ENCODE results near the gene PVRIG. TPM values are rescaled to one million over a fixed set of nuclear protein-coding genes. Genes with fewer than 3 reads are reported as not detected.
"Not testable (repeated sequence)": the region's sequence is repeated elsewhere in the genome, so short reads cannot be mapped to it uniquely, and the experiment has no call there.

Gene PVRIG
- total RNA-seq, 1 donor from 2014 or later = not detected

DNA sequence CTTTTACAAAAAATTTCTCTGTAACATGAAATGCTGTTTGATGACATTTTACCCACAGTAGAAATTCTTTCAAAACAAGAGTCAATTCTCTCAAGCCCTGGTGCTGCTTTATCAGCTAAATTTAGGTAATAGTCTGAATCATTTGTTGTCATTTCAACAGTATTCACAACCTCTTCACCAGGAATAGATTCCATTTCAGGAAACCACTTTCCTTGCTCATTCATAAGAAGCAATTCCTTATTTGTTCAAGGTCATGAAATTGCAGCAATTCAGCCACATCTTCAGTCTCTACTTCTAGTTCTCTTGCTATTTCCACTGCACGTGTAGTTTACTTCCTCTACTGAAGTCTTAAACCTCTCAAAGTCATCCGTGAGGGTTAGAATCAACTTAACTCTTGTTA lies 28.0 kb upstream of the PVRIG start:
- H3K4me1 Mint-ChIP-seq (ENCODE audit: low read depth, unreplicated experiment) = peaks cover 12% of the 10 kb centered on the region
- DNase-seq (ENCODE audit: low read depth) (peak; percentile 65), FAIRE-seq (peak; percentile 84)
- Histone ChIP-seq H3K27me3 (ENCODE audit: insufficient read depth, low read length) (no peaks in the 10 kb centered on the region), H2AFZ (ENCODE audit: low read depth, low read length) (no peak overlapping the region), H3K9me3 (ENCODE audit: insufficient read depth, low read depth, low read length) (no peaks in the 10 kb centered on the region), H4K20me1 (ENCODE audit: insufficient read depth, low read length) (no peaks in the 10 kb centered on the region), H3K36me3 (ENCODE audit: insufficient read depth, low read length) (no peaks in the 10 kb centered on the region), H3K4me1 (ENCODE audit: insufficient read depth, low read length) (no peaks in the 10 kb centered on the region), H3K4me3 (ENCODE audit: insufficient read depth, low read depth, low read length) (no peak overlapping the region), H3K4me2 (ENCODE audit: low read length) (peak overlapping the region; percentile 45), H3K27ac (ENCODE audit: low read depth, low read length) (no peak overlapping the region), H3K79me2 (ENCODE audit: insufficient read depth, low read length) (no peaks in the 10 kb centered on the region), H3K9ac (ENCODE audit: low read length) (no peak overlapping the region)
- peaks cover 13% of the 10 kb centered on the region for H3K27me3 Mint-ChIP-seq (ENCODE audit: low read depth, unreplicated experiment)
- no peak overlapping the region for H3K27ac Mint-ChIP-seq (ENCODE audit: unreplicated experiment)
- H3K9me3 Mint-ChIP-seq (ENCODE audit: unreplicated experiment) = no peaks in the 10 kb centered on the region
- no peaks in the 10 kb centered on the region for H3K36me3 Mint-ChIP-seq (ENCODE audit: low read depth, unreplicated experiment)
- no peak overlapping the region for H3K4me3 Mint-ChIP-seq (ENCODE audit: unreplicated experiment)
- TF ChIP-seq, protein P1, sequence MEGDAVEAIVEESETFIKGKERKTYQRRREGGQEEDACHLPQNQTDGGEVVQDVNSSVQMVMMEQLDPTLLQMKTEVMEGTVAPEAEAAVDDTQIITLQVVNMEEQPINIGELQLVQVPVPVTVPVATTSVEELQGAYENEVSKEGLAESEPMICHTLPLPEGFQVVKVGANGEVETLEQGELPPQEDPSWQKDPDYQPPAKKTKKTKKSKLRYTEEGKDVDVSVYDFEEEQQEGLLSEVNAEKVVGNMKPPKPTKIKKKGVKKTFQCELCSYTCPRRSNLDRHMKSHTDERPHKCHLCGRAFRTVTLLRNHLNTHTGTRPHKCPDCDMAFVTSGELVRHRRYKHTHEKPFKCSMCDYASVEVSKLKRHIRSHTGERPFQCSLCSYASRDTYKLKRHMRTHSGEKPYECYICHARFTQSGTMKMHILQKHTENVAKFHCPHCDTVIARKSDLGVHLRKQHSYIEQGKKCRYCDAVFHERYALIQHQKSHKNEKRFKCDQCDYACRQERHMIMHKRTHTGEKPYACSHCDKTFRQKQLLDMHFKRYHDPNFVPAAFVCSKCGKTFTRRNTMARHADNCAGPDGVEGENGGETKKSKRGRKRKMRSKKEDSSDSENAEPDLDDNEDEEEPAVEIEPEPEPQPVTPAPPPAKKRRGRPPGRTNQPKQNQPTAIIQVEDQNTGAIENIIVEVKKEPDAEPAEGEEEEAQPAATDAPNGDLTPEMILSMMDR (IDR thresholded peaks at IDR 0.05; ENCODE audit: insufficient read depth, low read depth, low read length) = no peak
- TF ChIP-seq EZH2 (IDR thresholded peaks at IDR 0.05; ENCODE audit: insufficient read depth, low read length) = no peak

DNA sequence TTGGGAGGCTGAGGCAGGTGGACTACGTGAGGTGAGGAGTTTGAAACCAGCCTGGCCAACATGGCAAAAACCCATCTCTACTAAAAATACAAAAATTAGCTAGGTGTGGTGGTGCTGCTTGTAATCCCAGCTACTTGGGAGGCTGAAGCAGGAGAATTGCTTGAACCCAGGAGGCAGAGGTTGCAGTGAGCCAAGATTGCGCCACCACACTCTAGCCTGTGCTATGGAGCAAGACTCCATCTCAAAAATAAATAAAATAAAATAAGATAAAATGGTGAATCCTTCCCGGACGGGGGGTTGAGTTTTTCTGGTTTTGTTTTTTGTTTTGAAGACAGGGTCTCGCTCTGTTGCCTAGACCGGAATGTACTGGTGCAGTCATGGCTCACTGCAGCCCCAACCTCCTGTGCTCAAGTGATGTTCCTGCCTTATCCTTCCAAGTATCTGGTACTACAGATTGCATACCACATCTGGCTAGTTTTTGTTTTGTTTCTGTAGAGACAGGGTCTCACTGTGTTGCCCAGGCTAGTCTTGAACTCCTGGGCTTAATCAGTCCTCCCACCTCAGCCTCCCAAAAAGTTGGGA lies 27.4 kb upstream of the PVRIG start:
- H3K4me2 ChIP-seq (ENCODE audit: low read length); H3K36me3 Mint-ChIP-seq (ENCODE audit: low read depth, unreplicated experiment); H3K36me3 ChIP-seq (ENCODE audit: insufficient read depth, low read length); H3K4me3 Mint-ChIP-seq (ENCODE audit: unreplicated experiment); H3K4me3 ChIP-seq (ENCODE audit: insufficient read depth, low read depth, low read length); H3K9me3 ChIP-seq (ENCODE audit: insufficient read depth, low read depth, low read length); H2AFZ ChIP-seq (ENCODE audit: low read depth, low read length); H3K9me3 Mint-ChIP-seq (ENCODE audit: unreplicated experiment); H4K20me1 ChIP-seq (ENCODE audit: insufficient read depth, low read length); H3K27ac Mint-ChIP-seq (ENCODE audit: unreplicated experiment); FAIRE-seq; DNase-seq (ENCODE audit: low read depth); H3K4me1 ChIP-seq (ENCODE audit: insufficient read depth, low read length); H3K27me3 ChIP-seq (ENCODE audit: insufficient read depth, low read length); H3K9ac ChIP-seq (ENCODE audit: low read length); H3K27ac ChIP-seq (ENCODE audit: low read depth, low read length); H3K79me2 ChIP-seq (ENCODE audit: insufficient read depth, low read length): not testable (repeated sequence)
- peaks cover 13% of the 10 kb centered on the region for H3K27me3 Mint-ChIP-seq (ENCODE audit: low read depth, unreplicated experiment)
- peaks cover 12% of the 10 kb centered on the region for H3K4me1 Mint-ChIP-seq (ENCODE audit: low read depth, unreplicated experiment)

DNA sequence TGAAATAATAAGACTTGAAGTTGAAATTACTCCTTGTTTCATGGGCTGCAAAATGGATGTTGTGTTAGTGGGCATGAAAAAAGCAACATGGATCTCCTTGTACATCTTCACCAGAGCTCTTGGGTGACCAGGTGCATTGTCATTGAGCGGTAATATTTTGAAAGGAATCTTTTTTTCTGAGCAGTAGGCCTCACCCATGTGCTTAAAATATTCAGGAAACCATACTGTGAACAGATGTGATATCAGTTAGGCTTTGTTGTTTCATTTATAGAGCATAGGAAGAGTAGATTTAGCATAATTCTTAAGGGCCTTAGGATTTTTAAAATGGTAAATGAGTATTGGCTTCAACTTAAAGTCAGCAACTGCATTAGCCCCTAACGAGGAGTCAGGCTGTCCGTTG lies 26.8 kb upstream of the PVRIG start:
- H3K27me3 ChIP-seq (ENCODE audit: insufficient read depth, low read length) = no peaks in the 10 kb centered on the region
- Mint-ChIP-seq H3K4me1 (ENCODE audit: low read depth, unreplicated experiment) (peaks cover 12% of the 10 kb centered on the region), H3K27me3 (ENCODE audit: low read depth, unreplicated experiment) (peaks cover 13% of the 10 kb centered on the region), H3K4me3 (ENCODE audit: unreplicated experiment) (no peak overlapping the region), H3K9me3 (ENCODE audit: unreplicated experiment) (no peaks in the 10 kb centered on the region), H3K36me3 (ENCODE audit: low read depth, unreplicated experiment) (no peaks in the 10 kb centered on the region), H3K27ac (ENCODE audit: unreplicated experiment) (no peak overlapping the region)
- no peaks in the 10 kb centered on the region for H3K36me3 ChIP-seq (ENCODE audit: insufficient read depth, low read length)
- H3K27ac ChIP-seq (ENCODE audit: low read depth, low read length) = no peak overlapping the region
- FAIRE-seq (no peak), DNase-seq (ENCODE audit: low read depth) (no peak)
- H3K4me2 ChIP-seq (ENCODE audit: low read length) = no peak overlapping the region
- no peak overlapping the region for H3K4me3 ChIP-seq (ENCODE audit: insufficient read depth, low read depth, low read length)
- no peaks in the 10 kb centered on the region for H4K20me1 ChIP-seq (ENCODE audit: insufficient read depth, low read length)
- no peaks in the 10 kb centered on the region for H3K79me2 ChIP-seq (ENCODE audit: insufficient read depth, low read length)
- no peak for TF ChIP-seq EZH2 (IDR thresholded peaks at IDR 0.05; ENCODE audit: insufficient read depth, low read length)
- TF ChIP-seq, protein P1 (IDR thresholded peaks at IDR 0.05; ENCODE audit: insufficient read depth, low read depth, low read length) = no peak
- H3K4me1 ChIP-seq (ENCODE audit: insufficient read depth, low read length) = no peaks in the 10 kb centered on the region
- H3K9me3 ChIP-seq (ENCODE audit: insufficient read depth, low read depth, low read length) = no peaks in the 10 kb centered on the region
- H2AFZ ChIP-seq (ENCODE audit: low read depth, low read length) = no peak overlapping the region
- no peak overlapping the region for H3K9ac ChIP-seq (ENCODE audit: low read length)

Measured in astrocyte (in vitro differentiated cells and primary cell).